Amygdala (tissue), 56 donors: Measurements from ENCODE around the gene RNF115.

Experiments
- DNase-seq, 56 donors: peaks; one replicate each; lab custom pipeline; 2025; lab: John Stamatoyannopoulos, UW

Gene RNF115

DNA sequence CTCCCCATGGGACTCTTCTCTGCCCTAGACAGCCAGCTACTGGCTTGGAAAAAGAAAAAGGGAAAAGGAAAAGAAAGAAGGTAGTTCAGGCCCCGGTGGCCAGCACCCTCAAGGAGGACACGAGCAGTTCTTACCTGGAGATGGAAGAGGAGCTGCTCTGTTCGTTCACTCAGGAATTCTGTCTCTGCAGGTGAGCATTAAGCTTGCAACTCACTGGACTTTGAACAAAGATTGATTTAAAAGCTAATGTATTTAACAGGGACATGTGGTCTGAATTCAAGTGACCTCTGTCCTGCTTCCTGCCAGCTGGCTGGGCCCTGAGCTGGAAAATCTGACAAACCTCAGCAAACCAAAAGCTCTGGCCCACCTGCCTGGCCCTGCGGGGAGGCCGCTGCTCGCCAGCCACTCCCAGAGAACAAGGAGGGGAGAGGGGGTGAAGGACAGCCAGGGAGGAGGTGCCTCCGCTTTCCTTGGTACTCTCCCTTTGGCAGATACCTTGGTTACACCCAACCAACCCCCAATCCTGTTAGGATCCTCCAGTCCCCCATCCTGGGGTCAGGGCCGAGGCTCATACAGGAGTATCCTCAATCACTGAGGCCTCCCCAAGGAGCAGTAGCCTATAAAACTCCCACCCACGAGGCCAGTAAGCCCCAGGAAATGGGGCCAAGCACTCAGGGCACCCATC lies 116.6 kb downstream of the RNF115 start, which contains the start of gene PDZK1:
Gene PDZK1 (minus strand): TSS at position 186 of the 685 bp plus-strand sequence. CDS start 19,347 bp downstream, outside the sequence.
- no peak for DNase-seq

DNA sequence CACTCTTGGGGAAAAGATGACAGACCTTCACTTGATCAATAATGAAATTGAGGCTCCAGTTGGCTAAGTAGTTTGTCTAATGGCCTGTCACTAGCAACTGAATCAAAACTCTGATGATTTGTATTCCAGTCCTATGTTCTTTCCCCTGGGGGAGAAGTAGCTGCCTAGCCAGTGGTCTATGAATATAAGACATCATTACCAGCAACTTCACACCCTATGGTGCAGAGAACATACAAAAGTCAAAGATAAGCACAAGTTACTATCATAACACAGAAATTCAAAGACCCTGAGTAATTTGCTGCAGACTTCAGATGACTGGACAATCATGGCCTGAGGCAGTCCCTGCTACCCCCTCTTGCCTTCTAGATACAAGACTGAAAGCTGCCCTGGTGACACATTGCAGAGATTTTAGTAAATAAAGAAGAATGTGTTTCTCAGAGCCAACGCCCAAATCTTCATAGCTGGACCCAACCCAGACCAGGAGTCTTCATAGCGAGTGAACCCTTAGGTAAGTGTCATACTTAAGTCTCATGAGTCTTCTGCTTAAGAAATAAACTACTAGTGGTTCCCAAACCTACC lies 117.7 kb downstream of the RNF115 start:
- DNase-seq, result no peak

DNA sequence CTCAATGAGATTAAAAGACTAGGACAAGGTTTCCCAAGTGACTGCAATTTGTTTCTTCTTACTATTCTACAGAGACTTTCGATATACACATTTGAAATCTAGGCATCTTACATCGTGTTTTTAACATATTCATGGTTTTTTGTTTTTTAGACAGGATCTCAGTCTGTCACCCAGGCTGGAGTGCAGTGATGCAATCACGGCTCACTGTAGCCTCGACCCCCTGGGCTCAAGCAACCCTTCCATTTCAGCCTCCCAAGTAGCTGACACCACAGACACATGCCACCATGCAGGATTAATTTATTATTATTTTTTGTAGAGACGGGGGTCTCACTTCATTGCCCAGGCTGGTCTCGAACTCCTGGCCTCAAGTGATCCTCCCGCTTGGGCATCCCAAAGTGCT lies 118.3 kb downstream of the RNF115 start:
- DNase-seq, result no peak

DNA sequence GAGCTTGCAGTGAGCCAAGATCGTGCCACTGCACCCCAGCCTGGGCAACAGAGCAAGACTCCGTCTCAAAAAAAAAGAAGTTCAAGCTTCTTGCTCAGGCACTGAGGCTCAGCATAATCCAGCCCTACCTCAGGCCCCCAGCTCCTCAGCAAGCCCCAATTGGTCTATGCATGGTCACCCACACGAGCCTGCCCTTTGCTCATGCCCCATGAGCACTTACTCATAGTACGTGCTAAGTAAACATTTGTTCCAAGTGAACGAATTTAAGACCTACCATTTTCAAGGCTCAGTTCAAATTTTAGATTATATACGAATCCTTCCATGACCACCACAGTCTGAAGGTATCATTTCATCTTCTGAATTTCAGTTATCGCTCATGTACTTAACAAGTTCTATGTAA lies 121.1 kb downstream of the RNF115 start:
- DNase-seq, result no peak

DNA sequence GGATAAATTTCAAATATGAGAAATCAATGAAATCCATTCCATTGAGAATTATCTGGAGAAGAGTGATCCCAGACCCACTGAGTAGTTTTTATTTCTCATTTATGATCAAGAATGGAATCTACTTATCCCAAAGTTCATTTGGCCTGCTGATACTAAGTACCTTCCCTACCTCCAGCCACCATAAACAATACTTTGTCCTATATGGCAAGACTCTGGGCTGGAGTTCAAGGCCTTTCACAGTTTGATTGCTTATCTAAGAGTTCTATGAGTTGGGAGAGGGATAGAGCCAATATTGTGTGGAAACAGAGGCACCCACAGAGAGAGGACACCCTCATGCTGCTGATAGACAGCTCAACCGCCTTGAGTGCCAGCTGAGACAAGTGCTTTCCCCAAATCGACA lies 121.8 kb downstream of the RNF115 start:
- no peak for DNase-seq

DNA sequence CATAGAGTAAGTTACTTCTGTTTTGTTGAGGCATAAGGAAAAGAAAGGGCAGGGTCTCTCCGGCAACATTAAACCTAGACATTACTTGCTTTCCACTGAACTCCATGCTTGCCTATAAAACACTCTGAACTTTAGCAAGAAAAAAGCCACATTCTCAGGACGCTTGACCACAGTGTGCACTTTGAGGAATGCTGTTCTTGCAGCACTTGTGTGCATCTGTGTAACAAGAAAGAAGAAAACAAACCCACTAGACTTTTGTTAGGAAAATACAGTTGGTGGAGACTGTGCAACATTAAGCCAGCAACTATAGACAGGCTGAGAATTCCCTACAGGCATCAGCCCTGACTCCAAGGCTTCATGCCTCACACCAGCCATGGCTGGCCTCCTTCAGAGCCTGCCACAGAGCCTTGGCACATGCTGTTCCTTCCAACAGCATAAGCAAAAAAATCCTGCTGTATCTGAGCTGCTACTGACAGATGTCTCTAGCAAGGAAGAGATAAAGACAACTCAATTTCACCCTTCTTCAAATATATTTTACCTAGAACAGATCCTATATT lies 122.5 kb downstream of the RNF115 start:
- no peak for DNase-seq

DNA sequence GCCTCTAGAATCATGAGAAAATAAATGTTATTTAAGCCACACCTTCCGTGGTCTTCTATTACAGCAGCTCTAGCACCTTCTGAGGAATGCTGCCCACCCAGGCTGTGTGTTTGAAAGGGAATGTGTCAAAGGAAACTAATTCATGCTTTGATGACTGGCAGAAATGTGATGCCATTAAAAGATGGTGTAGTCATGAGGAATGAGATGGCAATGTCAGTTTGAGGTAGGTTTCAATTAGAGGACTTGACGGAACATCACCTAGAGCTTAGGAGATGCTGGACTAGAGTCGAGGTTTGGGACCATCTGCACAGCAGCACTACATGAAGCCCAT lies 127.3 kb downstream of the RNF115 start:
- DNase-seq, result no peak

DNA sequence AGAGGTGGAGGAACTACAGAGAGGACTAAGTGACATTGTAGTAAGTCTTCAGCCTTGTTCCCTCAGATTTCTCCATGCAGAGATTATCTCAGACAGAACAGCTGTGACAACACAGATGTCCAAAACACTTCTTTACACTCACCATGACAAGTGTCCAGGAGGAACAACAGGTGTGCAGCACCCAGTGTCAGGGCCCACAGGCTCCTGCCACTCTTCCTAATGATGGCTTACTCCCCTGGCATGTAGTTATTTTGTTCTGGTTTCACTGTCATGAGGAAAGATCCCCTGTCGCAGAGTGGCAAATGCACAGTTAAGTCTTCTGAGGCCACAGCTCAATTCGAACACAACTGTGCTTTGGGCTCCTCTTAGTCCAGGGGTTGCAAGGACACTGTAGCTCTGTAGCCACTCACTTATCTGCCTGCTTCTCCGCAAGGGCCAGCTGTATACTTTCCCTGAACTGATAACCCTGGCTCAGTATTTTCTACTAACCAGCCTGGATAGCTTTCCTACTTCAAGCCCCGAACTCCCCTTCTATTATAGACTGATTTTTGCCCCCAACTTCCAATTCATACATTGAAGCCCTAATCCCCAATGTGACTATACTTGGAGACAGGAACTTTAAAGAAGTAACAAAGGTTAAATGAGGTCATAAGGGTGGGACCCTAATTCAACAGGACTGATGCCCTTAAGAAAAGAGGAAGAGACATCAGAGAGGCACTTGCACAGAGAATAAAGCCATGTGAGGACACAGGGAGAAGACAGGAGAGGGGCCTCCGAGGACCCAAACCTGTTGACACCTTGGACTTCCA lies 127.9 kb downstream of the RNF115 start:
- no peak for DNase-seq

DNA sequence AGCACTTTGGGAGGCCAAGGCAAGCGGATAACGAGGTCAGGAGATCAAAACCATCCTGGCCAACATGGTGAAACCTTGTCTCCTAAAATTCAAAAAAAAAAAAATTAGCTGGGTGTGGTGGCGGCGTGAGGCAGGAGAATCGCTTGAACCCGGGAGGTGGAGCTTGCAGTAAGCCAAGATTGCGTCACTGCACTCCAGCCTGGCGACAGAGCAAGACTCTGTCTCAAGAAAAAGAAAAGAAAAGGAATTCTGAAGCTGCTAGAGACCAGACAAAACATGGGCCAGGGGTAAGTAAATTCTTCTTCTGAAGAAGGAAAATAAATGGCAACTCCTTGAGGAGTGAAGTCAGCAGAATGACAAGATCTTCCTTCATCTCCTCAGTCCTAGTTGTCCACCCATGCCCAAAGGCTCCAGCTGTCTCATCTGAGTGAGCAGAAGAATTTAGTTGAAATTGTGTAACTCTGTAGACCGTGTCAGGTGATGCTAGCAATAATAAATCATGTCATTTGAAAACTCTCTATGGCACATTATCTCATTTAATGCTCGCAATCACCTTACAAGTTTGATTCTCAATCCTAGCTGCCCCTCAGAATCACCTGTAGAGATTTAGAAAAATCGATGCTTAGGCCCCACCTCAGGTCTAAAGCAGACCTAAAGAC lies 131.0 kb downstream of the RNF115 start:
- DNase-seq, result no peak

DNA sequence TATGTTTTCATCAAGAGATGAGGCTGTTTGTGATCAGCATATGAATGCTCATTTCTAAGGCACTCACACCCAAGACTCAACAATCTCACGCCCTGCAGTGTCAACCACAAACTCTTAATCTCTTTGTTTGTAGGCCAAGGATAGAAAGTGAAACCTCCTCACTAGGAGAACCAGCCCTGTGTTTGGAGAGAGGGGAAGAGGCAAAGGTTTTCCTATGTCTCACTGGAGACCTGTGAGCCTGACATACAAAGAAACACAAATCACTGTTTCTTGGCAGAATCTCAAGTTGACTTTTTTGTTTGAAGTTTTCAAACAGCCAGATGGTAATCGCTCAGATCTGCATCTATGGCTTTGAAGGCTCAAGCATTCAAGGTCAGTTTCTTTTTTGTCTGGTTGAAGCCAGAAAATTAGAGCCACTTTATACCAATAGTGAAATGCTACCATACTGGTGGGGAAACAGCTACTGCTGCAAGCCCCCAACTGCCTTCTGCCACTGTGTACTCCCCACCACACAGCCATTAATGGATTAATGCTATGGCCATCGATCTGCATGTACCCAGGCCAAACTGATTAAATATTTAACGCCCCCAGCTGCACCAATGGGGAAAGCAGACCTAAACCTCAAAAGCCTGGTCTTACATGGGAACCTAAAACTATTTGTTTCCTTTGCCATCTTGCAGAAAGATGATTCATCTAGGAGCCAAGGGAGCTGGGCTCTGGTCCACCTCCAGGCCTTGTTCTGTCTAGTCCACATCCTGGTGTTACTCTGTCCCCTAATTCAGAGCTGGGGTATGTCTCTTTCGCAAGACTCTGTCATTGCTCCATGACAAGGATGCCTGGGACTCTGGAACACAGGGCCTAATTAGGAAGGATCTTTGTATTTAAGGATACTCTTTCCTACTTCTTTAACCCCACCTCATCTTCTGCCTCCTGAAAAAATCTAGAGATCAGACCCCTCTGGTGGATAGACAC lies 133.0 kb downstream of the RNF115 start:
- DNase-seq, result no peak

DNA sequence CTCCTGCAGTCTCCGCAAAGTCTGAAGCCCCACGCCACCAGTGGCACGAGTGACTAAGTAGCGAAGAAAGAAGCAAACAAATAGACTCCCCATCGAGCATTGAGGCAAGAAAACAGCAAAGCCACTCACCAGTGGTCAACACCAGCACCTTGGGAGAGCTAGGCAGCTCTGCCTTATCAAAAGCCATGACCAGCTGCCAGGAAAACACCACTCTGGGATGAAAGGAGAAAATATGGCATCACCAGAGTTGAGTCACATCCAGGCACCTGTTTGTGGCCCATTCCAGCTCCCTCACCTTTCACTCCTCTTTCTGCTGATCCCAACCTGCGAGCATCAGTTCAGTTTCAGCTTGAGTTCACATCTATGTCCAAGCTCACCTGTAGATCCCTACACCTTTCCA lies 134.0 kb downstream of the RNF115 start:
- DNase-seq, result no peak

DNA sequence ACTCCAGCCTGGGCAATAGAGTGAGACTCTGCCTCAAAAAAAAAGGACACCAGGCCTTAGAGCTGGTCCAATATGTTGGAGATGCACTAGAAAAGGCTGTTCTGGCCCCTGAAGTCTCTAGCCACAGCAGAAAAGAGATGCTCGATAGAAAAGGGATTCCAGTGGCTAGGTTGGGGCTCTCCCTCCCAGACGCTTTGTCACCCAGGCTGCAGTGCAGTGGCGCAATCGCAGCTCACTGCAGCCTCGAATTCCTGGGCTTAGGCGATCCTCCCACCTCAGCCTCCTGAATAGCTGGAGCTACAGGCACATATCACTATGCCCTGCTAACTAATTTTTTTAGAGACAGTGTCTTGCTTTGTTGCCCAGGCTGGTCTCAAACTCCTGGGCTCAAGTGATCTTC lies 135.0 kb downstream of the RNF115 start:
- DNase-seq, result no peak
